IMR-90 (cell line): ENCODE measurements around the gene DEAF1. TPM values are rescaled to one million over a fixed set of nuclear protein-coding genes. Genes with fewer than 3 reads are reported as not detected.
A peak's percentile ranks its signal among the peaks of the same experiment; 100 is the strongest.

Experiments
- ATAC-seq: fragments of 200-7000 bp; cut with Tn5 transposase; 2 replicates; pipeline ENCODE4 v1.9.1; 2020; ENCODE audit warnings: low read depth, mild to moderate bottlenecking, moderate library complexity
- BruUV-seq: library from RNA; stranded (reverse); fragments of 400-500 nt; replicated peaks from 2 replicates; lab custom pipeline; 2021; lab: Mats Ljungman, UMichigan
- CTCF ChIA-PET: fragments of 300-600 bp; formaldehyde crosslinking; extraction: SDS; loops from one replicate; lab custom pipeline; 2021; ENCODE audit warnings: antibody characterized with exemption; lab: Yijun Ruan, JAX
- POLR2A ChIA-PET: fragments of 300-600 bp; sonication (Branson Sonifier 250); formaldehyde crosslinking; loops from one replicate; lab custom pipeline; 2022; ENCODE audit warnings: antibody characterized with exemption; ENCODE audit not compliant: unreplicated experiment; lab: Charles Lee
- DNase-seq: peaks from one replicate; pipeline ENCODE4 v3.0.0; 2013
- H2AFZ ChIP-seq: replicated peaks from 2 replicates; pipeline ENCODE3; 2013; ENCODE audit warnings: low read length, mild to moderate bottlenecking; ENCODE audit not compliant: poor library complexity
- H2AK5ac ChIP-seq: 2 replicates; pipeline ENCODE4 v1.6.1; 2013; ENCODE audit warnings: low read depth, low read length, inconsistent platforms
- H2AK9ac ChIP-seq: replicated peaks from 2 replicates; pipeline ENCODE3; 2013; ENCODE audit warnings: mild to moderate bottlenecking, low read depth, low read length, moderate library complexity; ENCODE audit not compliant: poor library complexity
- H2BK120ac ChIP-seq: 2 replicates; pipeline ENCODE4 v1.6.1; 2013; ENCODE audit warnings: low read depth, low read length, inconsistent platforms
- H2BK15ac ChIP-seq: 3 replicates; pipeline ENCODE4 v1.6.1; 2013; ENCODE audit warnings: low read depth, low read length, inconsistent platforms
- H2BK20ac ChIP-seq: 2 replicates; pipeline ENCODE4 v1.6.1; 2013; ENCODE audit warnings: low read depth, mild to moderate bottlenecking, inconsistent platforms, low read length, moderate library complexity
- H2BK5ac ChIP-seq: 2 replicates; pipeline ENCODE4 v1.6.1; 2013; ENCODE audit warnings: mild to moderate bottlenecking, low read depth, low read length, inconsistent platforms; ENCODE audit not compliant: poor library complexity, severe bottlenecking
- H3K14ac ChIP-seq: replicated peaks from 2 replicates; pipeline ENCODE4 v1.6.1; 2013; ENCODE audit warnings: low read depth, low read length, inconsistent platforms
- H3K18ac ChIP-seq: 2 replicates; pipeline ENCODE4 v1.6.1; 2013; ENCODE audit warnings: low read depth, low read length, control low read depth
- H3K23ac ChIP-seq: 2 replicates; pipeline ENCODE4 v1.6.1; 2013; ENCODE audit warnings: low read depth, low read length, inconsistent platforms
- H3K27ac ChIP-seq: 2 replicates; pipeline ENCODE4 v1.5.1; 2013; ENCODE audit warnings: mild to moderate bottlenecking, control low read depth, low read length; ENCODE audit not compliant: insufficient read depth
- H3K27me3 ChIP-seq: 2 replicates; pipeline ENCODE4 v1.6.1; 2013; ENCODE audit warnings: low read length; ENCODE audit not compliant: control insufficient read depth, insufficient read depth
- H3K36me3 ChIP-seq: 2 replicates; pipeline ENCODE4 v1.6.1; 2013; ENCODE audit warnings: low read length, mixed read lengths; ENCODE audit not compliant: control insufficient read depth, insufficient read depth
- H3K4ac ChIP-seq: 2 replicates; pipeline ENCODE4 v1.6.1; 2013; ENCODE audit warnings: low read depth, low read length, inconsistent platforms
- H3K4me1 ChIP-seq: 2 replicates; pipeline ENCODE4 v1.6.1; 2013; ENCODE audit warnings: low read length, mixed read lengths; ENCODE audit not compliant: control insufficient read depth, insufficient read depth
- H3K4me2 ChIP-seq: 2 replicates; pipeline ENCODE4 v1.6.1; 2013; ENCODE audit warnings: low read depth, mild to moderate bottlenecking, control low read depth, low read length, moderate library complexity
- H3K4me3 ChIP-seq: 2 replicates; pipeline ENCODE4 v1.5.1; 2013; ENCODE audit warnings: low read depth, mild to moderate bottlenecking, control low read depth, low read length, moderate library complexity; ENCODE audit not compliant: insufficient read depth
- H3K56ac ChIP-seq: 2 replicates; pipeline ENCODE4 v1.6.1; 2013; ENCODE audit warnings: low read length, inconsistent platforms; ENCODE audit not compliant: insufficient read depth; ENCODE audit errors: extremely low read depth
- H3K79me1 ChIP-seq, 2 experiments: 2 replicates each; pipeline ENCODE4 v1.6.1; 2013; ENCODE audit warnings: low read length in 2 of 2, inconsistent platforms in 1 of 2, low read depth in 1 of 2
- H3K9ac ChIP-seq: 2 replicates; pipeline ENCODE4 v1.6.1; 2013; ENCODE audit warnings: low read depth, low read length, control low read depth
- H3K9me1 ChIP-seq: 2 replicates; pipeline ENCODE4 v1.6.1; 2013; ENCODE audit warnings: low read length, inconsistent platforms; ENCODE audit not compliant: insufficient read depth
- H3K9me3 ChIP-seq: 2 replicates; pipeline ENCODE4 v1.6.1; 2013; ENCODE audit warnings: low read length; ENCODE audit not compliant: control insufficient read depth, insufficient read depth
- H4K20me1 ChIP-seq: 2 replicates; pipeline ENCODE4 v1.6.1; 2013; ENCODE audit warnings: low read length, inconsistent platforms; ENCODE audit not compliant: insufficient read depth
- H4K5ac ChIP-seq: 2 replicates; pipeline ENCODE4 v1.6.1; 2013; ENCODE audit warnings: mild to moderate bottlenecking, low read depth, low read length, control low read depth
- H4K8ac ChIP-seq, 2 experiments: 2 replicates each; pipeline ENCODE4 v1.6.1; 2013; ENCODE audit warnings: low read depth in 2 of 2, low read length in 2 of 2, control low read depth in 1 of 2, inconsistent platforms in 1 of 2
- H4K91ac ChIP-seq: 2 replicates; pipeline ENCODE4 v1.6.1; 2013; ENCODE audit warnings: low read depth, low read length, inconsistent platforms; ENCODE audit not compliant: insufficient read depth
- BHLHE40 ChIP-seq: fragments of 150-350 bp; IDR thresholded peaks from 2 replicates; pipeline ENCODE4 v1.6.1; 2016; ENCODE audit warnings: mild to moderate bottlenecking, low read depth, low read length
- CHD1 ChIP-seq: IDR thresholded peaks from 2 replicates; pipeline ENCODE4 v1.6.1; 2012; ENCODE audit warnings: low read depth, low read length, improper control_type of control experiment
- FOS ChIP-seq: fragments of 150-350 bp; IDR thresholded peaks from 2 replicates; pipeline ENCODE4 v1.6.1; 2016; ENCODE audit warnings: low read depth, low read length
- MAZ ChIP-seq: IDR thresholded peaks from 2 replicates; pipeline ENCODE4 v1.6.1; 2012; ENCODE audit warnings: low read depth, mild to moderate bottlenecking, low read length, improper control_type of control experiment, moderate library complexity, borderline replicate concordance
- MXI1 ChIP-seq: IDR thresholded peaks from 2 replicates; pipeline ENCODE4 v1.6.1; 2012; ENCODE audit warnings: low read depth, mild to moderate bottlenecking, low read length, moderate library complexity, borderline replicate concordance
- NFE2L2 ChIP-seq: fragments of 150-350 bp; IDR thresholded peaks from 2 replicates; pipeline ENCODE4 v1.6.1; 2016; ENCODE audit warnings: low read depth, mild to moderate bottlenecking, low read length
- POLR2A ChIP-seq: IDR thresholded peaks from 2 replicates; pipeline ENCODE4 v1.6.1; 2012; ENCODE audit warnings: mild to moderate bottlenecking, low read depth, low read length
- RAD21 ChIP-seq: IDR thresholded peaks from 2 replicates; pipeline ENCODE4 v1.6.1; 2012; ENCODE audit warnings: low read length, improper control_type of control experiment
- RCOR1 ChIP-seq: IDR thresholded peaks from 2 replicates; pipeline ENCODE4 v1.6.1; 2012; ENCODE audit warnings: mild to moderate bottlenecking, low read length, improper control_type of control experiment; ENCODE audit not compliant: insufficient replicate concordance
- RFX5 ChIP-seq: IDR thresholded peaks from 2 replicates; pipeline ENCODE4 v1.8.0; 2012; ENCODE audit warnings: low read depth, mild to moderate bottlenecking, low read length, moderate library complexity
- SMC3 ChIP-seq: fragments of 150-350 bp; IDR thresholded peaks from 2 replicates; pipeline ENCODE4 v1.6.1; 2016; ENCODE audit warnings: low read depth, mild to moderate bottlenecking, antibody characterized with exemption, low read length, moderate library complexity
- WGBS, 2 experiments: methylation state at CpG; one replicate each; pipeline versions ENCODE4 v1.1.5 to v1.1.7; 2013; ENCODE audit warnings: missing lambda C conversion rate in 2 of 2; ENCODE audit not compliant: insufficient read length in 1 of 2; ENCODE audit errors: extremely low coverage in 2 of 2; 5-methylcytosine and 5-hydroxymethylcytosine counted together
- dilution Hi-C: fragments of 300-500 bp; cut with HindIII; formaldehyde crosslinking; loops from one replicate; pipeline ENCODE4 v1.14.3; 2018; ENCODE audit warnings: low sequenced_read_pairs; ENCODE audit not compliant: unreplicated experiment
- in situ Hi-C: fragments of 300-500 bp; cut with MboI; formaldehyde crosslinking; loops from 3 replicates; pipeline ENCODE4 v1.14.3; 2019; ENCODE audit warnings: low sequenced_read_pairs, inconsistent platforms, mixed read lengths
- intact Hi-C: fragments of 100-400 bp; cut with micrococcal nuclease; formaldehyde crosslinking; loops from 2 replicates; pipeline ENCODE4 v1.10.0; 2022
- polyA plus RNA-seq, 3 experiments: library from polyadenylated mRNA; depleted of rRNA; stranded (reverse); fragments of >200 nt; gene quantifications; 2 replicates each; pipeline ENCODE4 v1.2.3, GENCODE V29; 2012; ENCODE audit warnings: low replicate concordance in 1 of 3
- total RNA-seq: library from RNA; depleted of rRNA; stranded (reverse); fragments of >200 nt; gene quantifications from 2 replicates; pipeline ENCODE4 v1.2.3, GENCODE V29; 2012
- TF ChIP-seq, protein P1 (sequence below): conservative IDR thresholded peaks from 2 replicates; pipeline ENCODE4 v1.5.1; 2012; ENCODE audit warnings: mild to moderate bottlenecking, low read depth, low read length, improper control_type of control experiment
- TF ChIP-seq, protein P2 (sequence below): fragments of 150-350 bp; IDR thresholded peaks from 2 replicates; pipeline ENCODE4 v1.6.1; 2017; ENCODE audit warnings: mild to moderate bottlenecking, antibody characterized with exemption, low read length, low read depth

Gene DEAF1
- total and polyA plus RNA-seq, 2 of the 4 experiments (the other 2 are of a cell fraction) = 22.9 to 31.6 TPM

DNA sequence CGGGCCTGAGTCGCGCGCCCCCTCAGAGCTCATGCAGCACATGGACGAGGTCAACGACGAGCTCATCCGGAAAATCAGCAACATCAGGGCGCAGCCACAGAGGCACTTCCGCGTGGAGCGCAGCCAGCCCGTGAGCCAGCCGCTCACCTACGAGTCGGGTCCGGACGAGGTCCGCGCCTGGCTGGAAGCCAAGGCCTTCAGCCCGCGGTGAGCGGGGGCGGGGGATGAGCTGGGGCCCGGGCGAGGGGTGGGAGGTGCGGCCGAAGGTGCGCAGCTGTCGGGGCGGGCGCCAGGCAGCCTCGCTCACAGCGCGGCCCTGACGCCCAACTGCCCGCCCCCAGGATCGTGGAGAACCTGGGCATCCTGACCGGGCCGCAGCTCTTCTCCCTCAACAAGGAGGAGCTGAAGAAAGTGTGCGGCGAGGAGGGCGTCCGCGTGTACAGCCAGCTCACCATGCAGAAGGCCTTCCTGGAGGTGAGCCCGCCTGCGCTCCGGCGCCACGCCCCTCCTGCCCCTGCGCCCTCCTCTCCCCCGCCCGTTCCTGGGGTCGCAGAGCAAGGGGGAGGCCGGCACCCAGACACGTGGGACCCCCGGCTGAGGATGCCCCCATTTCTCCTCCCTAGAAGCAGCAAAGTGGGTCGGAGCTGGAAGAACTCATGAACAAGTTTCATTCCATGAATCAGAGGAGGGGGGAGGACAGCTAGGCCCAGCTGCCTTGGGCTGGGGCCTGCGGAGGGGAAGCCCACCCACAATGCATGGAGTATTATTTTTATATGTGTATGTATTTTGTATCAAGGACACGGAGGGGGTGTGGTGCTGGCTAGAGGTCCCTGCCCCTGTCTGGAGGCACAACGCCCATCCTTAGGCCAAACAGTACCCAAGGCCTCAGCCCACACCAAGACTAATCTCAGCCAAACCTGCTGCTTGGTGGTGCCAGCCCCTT lies 31.5 kb upstream of the DEAF1 start:
- CTCF ChIA-PET = interaction anchor here (1.1 kb wide), 1 partner anchor 19 kb away, joined by 4 read pairs; no protein-coding TSS in a partner anchor
- intact Hi-C loops = loop anchor here (10.0 kb wide), 1 partner anchor 172 kb away; no protein-coding TSS in a partner anchor
- WGBS, 2 experiments = 6% methylated on average over 21 of the region's 61 CpGs; no CpG with 5 or more reads in 1 of the 2 experiments
- TF ChIP-seq FOS (no peak), SMC3 (no peak), NFE2L2 (no peak), MXI1 (no peak), RFX5 (no peak), CHD1 (no peak), POLR2A (no peak), RAD21 (no peak), RCOR1 (no peak), MAZ (no peak), BHLHE40 (no peak)
- TF ChIP-seq, protein P1, sequence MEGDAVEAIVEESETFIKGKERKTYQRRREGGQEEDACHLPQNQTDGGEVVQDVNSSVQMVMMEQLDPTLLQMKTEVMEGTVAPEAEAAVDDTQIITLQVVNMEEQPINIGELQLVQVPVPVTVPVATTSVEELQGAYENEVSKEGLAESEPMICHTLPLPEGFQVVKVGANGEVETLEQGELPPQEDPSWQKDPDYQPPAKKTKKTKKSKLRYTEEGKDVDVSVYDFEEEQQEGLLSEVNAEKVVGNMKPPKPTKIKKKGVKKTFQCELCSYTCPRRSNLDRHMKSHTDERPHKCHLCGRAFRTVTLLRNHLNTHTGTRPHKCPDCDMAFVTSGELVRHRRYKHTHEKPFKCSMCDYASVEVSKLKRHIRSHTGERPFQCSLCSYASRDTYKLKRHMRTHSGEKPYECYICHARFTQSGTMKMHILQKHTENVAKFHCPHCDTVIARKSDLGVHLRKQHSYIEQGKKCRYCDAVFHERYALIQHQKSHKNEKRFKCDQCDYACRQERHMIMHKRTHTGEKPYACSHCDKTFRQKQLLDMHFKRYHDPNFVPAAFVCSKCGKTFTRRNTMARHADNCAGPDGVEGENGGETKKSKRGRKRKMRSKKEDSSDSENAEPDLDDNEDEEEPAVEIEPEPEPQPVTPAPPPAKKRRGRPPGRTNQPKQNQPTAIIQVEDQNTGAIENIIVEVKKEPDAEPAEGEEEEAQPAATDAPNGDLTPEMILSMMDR = no peak
- TF ChIP-seq, protein P2, sequence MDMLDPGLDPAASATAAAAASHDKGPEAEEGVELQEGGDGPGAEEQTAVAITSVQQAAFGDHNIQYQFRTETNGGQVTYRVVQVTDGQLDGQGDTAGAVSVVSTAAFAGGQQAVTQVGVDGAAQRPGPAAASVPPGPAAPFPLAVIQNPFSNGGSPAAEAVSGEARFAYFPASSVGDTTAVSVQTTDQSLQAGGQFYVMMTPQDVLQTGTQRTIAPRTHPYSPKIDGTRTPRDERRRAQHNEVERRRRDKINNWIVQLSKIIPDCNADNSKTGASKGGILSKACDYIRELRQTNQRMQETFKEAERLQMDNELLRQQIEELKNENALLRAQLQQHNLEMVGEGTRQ = no peak

More for the DNA sequence above, 31.5 kb upstream of the DEAF1 start:
- Histone ChIP-seq H2BK20ac (no peak overlapping the region), H3K36me3 (no peaks in the 10 kb centered on the region), H3K4me3 (no peak overlapping the region), H3K4me2 (peak overlapping the region; percentile 35; the same call in 1 of the 2 replicates), H3K27me3 (peaks cover 7% of the 10 kb centered on the region; the same call in 1 of the 2 replicates), H3K9ac (no peak overlapping the region), H3K79me1 (no peaks in the 10 kb centered on the region), H3K4ac (no peak overlapping the region), H3K56ac (no peak overlapping the region), H4K91ac (no peak overlapping the region), H4K20me1 (no peaks in the 10 kb centered on the region), H3K4me1 (peaks cover 6% of the 10 kb centered on the region), H3K18ac (no peak overlapping the region), H3K27ac (no peak overlapping the region), H3K9me1 (no peaks in the 10 kb centered on the region), H2AK5ac (no peak overlapping the region), H2AK9ac (peak overlapping the region; percentile 72), H3K14ac (no peak overlapping the region), H3K23ac (no peak overlapping the region), H2BK120ac (no peak overlapping the region), H2BK5ac (no peak overlapping the region), H2AFZ (peak overlapping the region; percentile 78), H2BK15ac (no peak overlapping the region), H4K8ac (peak overlapping the region in 1 of 2 experiments; percentile 60; a peak in 1 of 4 replicates), H4K5ac (no peak overlapping the region), H3K9me3 (no peaks in the 10 kb centered on the region)
- peak; percentile 26 for DNase-seq
- dilution Hi-C loops (no loop called here), in situ Hi-C loops (no loop called here)
- POLR2A ChIA-PET = no interaction called here
- no TSS peak for BruUV-seq
- ATAC-seq = peak; percentile 5
